K562 (cell line): Measurements from ENCODE around the gene KIF21A. TPM values are rescaled to one million over a fixed set of nuclear protein-coding genes. Genes with fewer than 3 reads are reported as not detected.

ENCODE experiments used
- BDP1 ChIP-seq: IDR thresholded peaks from 3 replicates; pipeline ENCODE4 v1.6.1; 2011; ENCODE audit not compliant: insufficient read length, insufficient read depth
- CBFA2T2 ChIP-seq: fragments of 450-650 bp; conservative IDR thresholded peaks from 2 replicates; pipeline ENCODE4 v1.6.1; 2017; ENCODE audit warnings: mild to moderate bottlenecking
- CBFB ChIP-seq: sonication (generic); formaldehyde crosslinking; IDR thresholded peaks from 2 replicates; pipeline ENCODE4 v1.4.0; 2020; ENCODE audit warnings: mild to moderate bottlenecking, missing genetic modification reagents
- CEBPB ChIP-seq: fragments of 450-650 bp; IDR thresholded peaks from 2 replicates; pipeline ENCODE4 v1.6.1; 2016; ENCODE audit warnings: missing genetic modification characterization, missing compliant biosample characterization
- CHD2 ChIP-seq: IDR thresholded peaks from 2 replicates; pipeline ENCODE4 v1.6.1; 2011; ENCODE audit warnings: low read depth, low read length
- CREM ChIP-seq: IDR thresholded peaks from 2 replicates; pipeline ENCODE4 v1.6.1; 2014; ENCODE audit warnings: antibody characterized with exemption, low read depth
- ETS1 ChIP-seq: conservative IDR thresholded peaks from 2 replicates; pipeline ENCODE4 v1.6.1; 2011; ENCODE audit warnings: low read depth, mild to moderate bottlenecking, low read length; ENCODE audit not compliant: control insufficient read depth
- HDAC8 ChIP-seq: fragments of 450-650 bp; IDR thresholded peaks from 2 replicates; pipeline ENCODE4 v1.6.1; 2016; ENCODE audit warnings: mild to moderate bottlenecking, missing genetic modification characterization, moderate library complexity, missing compliant biosample characterization
- HES1 ChIP-seq: fragments of 450-650 bp; IDR thresholded peaks from 2 replicates; pipeline ENCODE4 v1.6.1; 2016; ENCODE audit warnings: low read depth, mild to moderate bottlenecking, moderate library complexity
- KAT8 ChIP-seq: fragments of 450-650 bp; IDR thresholded peaks from 2 replicates; pipeline ENCODE4 v1.6.1; 2016; ENCODE audit warnings: low read depth, mild to moderate bottlenecking
- L3MBTL2 ChIP-seq: fragments of 450-650 bp; IDR thresholded peaks from 2 replicates; pipeline ENCODE4 v1.6.1; 2016; ENCODE audit warnings: mild to moderate bottlenecking, moderate library complexity
- MTA3 ChIP-seq: fragments of 450-650 bp; formaldehyde crosslinking; IDR thresholded peaks from 2 replicates; pipeline ENCODE4 v1.6.1; 2017; ENCODE audit warnings: mild to moderate bottlenecking, borderline replicate concordance
- MYNN ChIP-seq, 2 experiments: sonication (generic); formaldehyde crosslinking in 1 of 2; IDR thresholded peaks; 2 replicates each; pipeline versions ENCODE4 v1.5.0 to v1.6.1; 2016 to 2020; ENCODE audit warnings: antibody characterized with exemption in 1 of 2, missing genetic modification reagents in 1 of 2
- NFE2L1 ChIP-seq: fragments of 450-650 bp; IDR thresholded peaks from 2 replicates; pipeline ENCODE4 v1.6.1; 2016; ENCODE audit warnings: missing genetic modification characterization, low read depth, mild to moderate bottlenecking, missing compliant biosample characterization, moderate library complexity, borderline replicate concordance
- POLR2A ChIP-seq: fragments of 450-650 bp; conservative IDR thresholded peaks from 2 replicates; pipeline ENCODE4 v1.6.1; 2016
- SMARCE1 ChIP-seq: fragments of 450-650 bp; IDR thresholded peaks from 2 replicates; pipeline ENCODE4 v1.7.1; 2016; ENCODE audit warnings: mild to moderate bottlenecking
- ZFP30 ChIP-seq: fragments of 250-450 bp; sonication (Bioruptor Pico); IDR thresholded peaks from 2 replicates; pipeline ENCODE4 v1.8.0; 2022; ENCODE audit warnings: moderate library complexity, mild to moderate bottlenecking, inconsistent platforms, borderline replicate concordance
- ZNF134 ChIP-seq: fragments of 250-450 bp; sonication (Bioruptor Pico); conservative IDR thresholded peaks from 2 replicates; pipeline ENCODE4 v1.4.0; 2020
- ZNF444 ChIP-seq: fragments of 250-450 bp; sonication (Bioruptor Pico); IDR thresholded peaks from 2 replicates; pipeline ENCODE4 v1.4.0; 2020; ENCODE audit warnings: mild to moderate bottlenecking, moderate library complexity
- ZNF76 ChIP-seq: fragments of 250-450 bp; sonication (Bioruptor Pico); IDR thresholded peaks from 2 replicates; pipeline ENCODE4 v1.4.0; 2020; ENCODE audit warnings: mild to moderate bottlenecking, moderate library complexity, borderline replicate concordance
- polyA plus RNA-seq, 8 experiments: library from polyadenylated mRNA; depleted of rRNA in 4 of 8; stranded (reverse) in 5 of 8; unstranded in 3 of 8; fragments of >200 nt; fragmentation: Nextera tagmentation in 2 of 8; fragmentation: Illumina TruSeq in 1 of 8; extraction: Ambion mirVana in 2 of 8; extraction: Trizol in 1 of 8; gene quantifications; 2 replicates each; pipeline versions ENCODE4 v1.2.1 to v1.2.3, GENCODE V29; 2011 to 2014; ENCODE audit warnings: inconsistent platforms in 1 of 8, missing spikeins in 1 of 8
- total RNA-seq, 7 experiments: library from RNA; depleted of rRNA in 6 of 7; stranded (reverse); fragments of >200 nt in 6 of 7; fragmentation: Illumina TruSeq in 2 of 7; extraction: Trizol in 2 of 7; gene quantifications; 2 replicates each; pipeline versions ENCODE4 v1.2.1 to v1.2.3, GENCODE V29; 2011 to 2021; ENCODE audit warnings: low replicate concordance in 1 of 7
- TF ChIP-seq, protein P1 (sequence below), 2 experiments: fragments of 150-350 bp in 1 of 2; IDR thresholded peaks; 2 replicates each; pipeline ENCODE4 v1.6.1; 2012 to 2016; ENCODE audit warnings: low read depth in 2 of 2, low read length in 2 of 2, mild to moderate bottlenecking in 1 of 2, moderate library complexity in 1 of 2
- TF ChIP-seq, protein P2 (sequence below): fragments of 450-650 bp; IDR thresholded peaks from one replicate; pipeline ENCODE4 v1.6.1; 2018; ENCODE audit warnings: mild to moderate bottlenecking, moderate library complexity; ENCODE audit not compliant: partially characterized antibody

The KIF21A gene
- total and polyA plus RNA-seq, 9 of the 15 experiments (the other 6 are each of a cell fraction or from before 2014, with no cell fraction given): 17.7 to 45.0 (median 30.3) TPM

GRCh38 chr12:39443081-39443928, at the start of gene KIF21A (continued):
- TF ChIP-seq, protein P1, sequence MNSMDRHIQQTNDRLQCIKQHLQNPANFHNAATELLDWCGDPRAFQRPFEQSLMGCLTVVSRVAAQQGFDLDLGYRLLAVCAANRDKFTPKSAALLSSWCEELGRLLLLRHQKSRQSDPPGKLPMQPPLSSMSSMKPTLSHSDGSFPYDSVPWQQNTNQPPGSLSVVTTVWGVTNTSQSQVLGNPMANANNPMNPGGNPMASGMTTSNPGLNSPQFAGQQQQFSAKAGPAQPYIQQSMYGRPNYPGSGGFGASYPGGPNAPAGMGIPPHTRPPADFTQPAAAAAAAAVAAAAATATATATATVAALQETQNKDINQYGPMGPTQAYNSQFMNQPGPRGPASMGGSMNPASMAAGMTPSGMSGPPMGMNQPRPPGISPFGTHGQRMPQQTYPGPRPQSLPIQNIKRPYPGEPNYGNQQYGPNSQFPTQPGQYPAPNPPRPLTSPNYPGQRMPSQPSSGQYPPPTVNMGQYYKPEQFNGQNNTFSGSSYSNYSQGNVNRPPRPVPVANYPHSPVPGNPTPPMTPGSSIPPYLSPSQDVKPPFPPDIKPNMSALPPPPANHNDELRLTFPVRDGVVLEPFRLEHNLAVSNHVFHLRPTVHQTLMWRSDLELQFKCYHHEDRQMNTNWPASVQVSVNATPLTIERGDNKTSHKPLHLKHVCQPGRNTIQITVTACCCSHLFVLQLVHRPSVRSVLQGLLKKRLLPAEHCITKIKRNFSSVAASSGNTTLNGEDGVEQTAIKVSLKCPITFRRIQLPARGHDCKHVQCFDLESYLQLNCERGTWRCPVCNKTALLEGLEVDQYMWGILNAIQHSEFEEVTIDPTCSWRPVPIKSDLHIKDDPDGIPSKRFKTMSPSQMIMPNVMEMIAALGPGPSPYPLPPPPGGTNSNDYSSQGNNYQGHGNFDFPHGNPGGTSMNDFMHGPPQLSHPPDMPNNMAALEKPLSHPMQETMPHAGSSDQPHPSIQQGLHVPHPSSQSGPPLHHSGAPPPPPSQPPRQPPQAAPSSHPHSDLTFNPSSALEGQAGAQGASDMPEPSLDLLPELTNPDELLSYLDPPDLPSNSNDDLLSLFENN (IDR thresholded peaks at IDR 0.05; ENCODE audit: low read depth in 2 of 2, low read length in 2 of 2): no peak; a peak in 1 of 4 replicates
- no peak for TF ChIP-seq CEBPB (tag)
- TF ChIP-seq ZNF76 (CRISPR knock-in tag): 0 out of 2 replicates have a peak, but pooled peaks have one; percentile 31
- no peak for TF ChIP-seq CBFB (CRISPR knock-in tag)
- TF ChIP-seq MTA3: peak; percentile 67
- no peak for TF ChIP-seq KAT8
- no peak for TF ChIP-seq NFE2L1
- TF ChIP-seq L3MBTL2: peak; percentile 69
- TF ChIP-seq ZNF444: no peak
- TF ChIP-seq HES1: no peak
- peak; percentile 69; the same call in 1 of the 2 replicates for TF ChIP-seq ETS1
- peak; percentile 67 for TF ChIP-seq CREM
- TF ChIP-seq ZNF134 (CRISPR knock-in tag): no peak
- peak; percentile 53; the same call in 1 of the 2 replicates for TF ChIP-seq CHD2
- TF ChIP-seq MYNN (IDR thresholded peaks at IDR 0.05): no peak
- TF ChIP-seq MYNN (CRISPR knock-in tag; IDR thresholded peaks at IDR 0.05): no peak
- no peak for TF ChIP-seq HDAC8 (tag)
- TF ChIP-seq, protein P2, sequence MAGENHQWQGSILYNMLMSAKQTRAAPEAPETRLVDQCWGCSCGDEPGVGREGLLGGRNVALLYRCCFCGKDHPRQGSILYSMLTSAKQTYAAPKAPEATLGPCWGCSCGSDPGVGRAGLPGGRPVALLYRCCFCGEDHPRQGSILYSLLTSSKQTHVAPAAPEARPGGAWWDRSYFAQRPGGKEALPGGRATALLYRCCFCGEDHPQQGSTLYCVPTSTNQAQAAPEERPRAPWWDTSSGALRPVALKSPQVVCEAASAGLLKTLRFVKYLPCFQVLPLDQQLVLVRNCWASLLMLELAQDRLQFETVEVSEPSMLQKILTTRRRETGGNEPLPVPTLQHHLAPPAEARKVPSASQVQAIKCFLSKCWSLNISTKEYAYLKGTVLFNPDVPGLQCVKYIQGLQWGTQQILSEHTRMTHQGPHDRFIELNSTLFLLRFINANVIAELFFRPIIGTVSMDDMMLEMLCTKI: no peak
- no peak for TF ChIP-seq BDP1
- no peak for TF ChIP-seq CBFA2T2
- TF ChIP-seq ZFP30 (CRISPR knock-in tag): no peak
- peak; percentile 92 for TF ChIP-seq POLR2A
- no peak for TF ChIP-seq SMARCE1
